Stomach (tissue), 4 donors: ENCODE data around the gene KIF20A.

Experiments
- CTCF ChIP-seq, 7 experiments: fragments of 450-650 bp in 4 of 7; fragments of 200-600 bp in 3 of 7; sonication (generic) in 3 of 7; IDR thresholded peaks; one replicate each; pipeline ENCODE4 v1.5.1; 2016 to 2019; ENCODE audit warnings: antibody characterized with exemption in 7 of 7, control low read depth in 2 of 7, mild to moderate bottlenecking in 1 of 7
- EP300 ChIP-seq: sonication (generic); formaldehyde crosslinking; IDR thresholded peaks from one replicate; pipeline ENCODE4 v1.6.1; 2017; ENCODE audit warnings: antibody characterized with exemption
- POLR2A ChIP-seq, 4 donors: fragments of 450-650 bp; IDR thresholded peaks; one replicate each; pipeline ENCODE4 v1.6.1; 2016; ENCODE audit warnings: antibody characterized with exemption in 4 of 4, control low read depth in 2 of 4, mild to moderate bottlenecking in 1 of 4, moderate library complexity in 1 of 4
- POLR2AphosphoS5 ChIP-seq, 3 donors: sonication (generic); formaldehyde crosslinking; IDR thresholded peaks; one replicate each; pipeline ENCODE4 v1.6.1; 2016; ENCODE audit warnings: antibody characterized with exemption in 3 of 3

GRCh38 chr5:138223532-138223931 is 44.6 kb downstream of the KIF20A start:
- no peak for TF ChIP-seq CTCF (IDR thresholded peaks at IDR 0.05)
- no peak for TF ChIP-seq POLR2AphosphoS5 (IDR thresholded peaks at IDR 0.05)
- no peak for TF ChIP-seq EP300
- no peak for TF ChIP-seq POLR2A (IDR thresholded peaks at IDR 0.05)
